Liver (tissue), 9 donors: ENCODE measurements around the gene TAGLN. TPM values are rescaled to one million over a fixed set of nuclear protein-coding genes. Genes with fewer than 3 reads are reported as not detected.

Source experiments
- DNase-seq: peaks from one replicate; pipeline ENCODE4 v3.0.0-alpha.2; 2017; ENCODE audit warnings: low spot score
- H3K27ac ChIP-seq, 2 donors: one replicate each; pipeline ENCODE4 v1.7.0; 2013; ENCODE audit warnings: inconsistent platforms in 2 of 2, low read length in 2 of 2, control low read depth in 1 of 2, low read depth in 1 of 2, mild to moderate bottlenecking in 1 of 2
- H3K27me3 ChIP-seq, 4 donors: one replicate each; pipeline versions ENCODE4 v1.6.1 to v1.7.0; 2013; ENCODE audit warnings: low read length in 3 of 4, inconsistent platforms in 1 of 4, mild to moderate bottlenecking in 1 of 4, moderate library complexity in 1 of 4; ENCODE audit not compliant: control insufficient read depth in 4 of 4, insufficient read depth in 4 of 4
- H3K36me3 ChIP-seq, 4 donors: one replicate each; pipeline versions ENCODE4 v1.6.1 to v1.7.0; 2013; ENCODE audit warnings: low read length in 3 of 4, mild to moderate bottlenecking in 3 of 4, low read depth in 1 of 4, moderate library complexity in 1 of 4; ENCODE audit not compliant: control insufficient read depth in 4 of 4, insufficient read depth in 3 of 4
- H3K4me1 ChIP-seq, 4 donors: one replicate each; pipeline versions ENCODE4 v1.6.1 to v1.7.0; 2013; ENCODE audit warnings: low read length in 3 of 4, mild to moderate bottlenecking in 3 of 4, moderate library complexity in 1 of 4; ENCODE audit not compliant: control insufficient read depth in 4 of 4, insufficient read depth in 4 of 4
- H3K4me3 ChIP-seq, 3 donors: one replicate each; pipeline versions ENCODE4 v1.6.1 to v1.7.0; 2013; ENCODE audit warnings: low read length in 3 of 3, control low read depth in 1 of 3, low read depth in 1 of 3, mild to moderate bottlenecking in 1 of 3
- H3K9ac ChIP-seq, 2 donors: one replicate each; pipeline ENCODE4 v1.7.0; 2013; ENCODE audit warnings: low read length in 2 of 2, mild to moderate bottlenecking in 2 of 2, moderate library complexity in 2 of 2, control low read depth in 1 of 2, low read depth in 1 of 2
- H3K9me3 ChIP-seq, 4 donors: one replicate each; pipeline versions ENCODE4 v1.6.1 to v1.7.0; 2013; ENCODE audit warnings: low read length in 3 of 4; ENCODE audit not compliant: control insufficient read depth in 4 of 4
- ATF3 ChIP-seq: IDR thresholded peaks from 2 replicates; pipeline ENCODE4 v1.6.1; 2016; ENCODE audit warnings: antibody characterized with exemption
- EGR1 ChIP-seq, 2 donors: IDR thresholded peaks; 2 replicates each; pipeline ENCODE4 v1.6.1; 2016 to 2018; ENCODE audit warnings: antibody characterized with exemption in 2 of 2, low read depth in 2 of 2
- FOXA1 ChIP-seq: IDR thresholded peaks from 2 replicates; pipeline ENCODE4 v1.6.1; 2016; ENCODE audit warnings: antibody characterized with exemption
- FOXA2 ChIP-seq: IDR thresholded peaks from 2 replicates; pipeline ENCODE4 v1.6.1; 2016; ENCODE audit warnings: antibody characterized with exemption
- HNF4A ChIP-seq, 2 donors: conservative IDR thresholded peaks; 2 replicates each; pipeline ENCODE4 v1.6.1; 2016; ENCODE audit warnings: antibody characterized with exemption in 2 of 2, mild to moderate bottlenecking in 2 of 2
- HNF4G ChIP-seq: IDR thresholded peaks from 2 replicates; pipeline ENCODE4 v1.6.1; 2016; ENCODE audit warnings: antibody characterized with exemption
- NR2F2 ChIP-seq: IDR thresholded peaks from 2 replicates; pipeline ENCODE4 v1.6.1; 2016; ENCODE audit warnings: antibody characterized with exemption
- REST ChIP-seq: IDR thresholded peaks from 2 replicates; pipeline ENCODE4 v1.6.1; 2016; ENCODE audit warnings: antibody characterized with exemption, mild to moderate bottlenecking
- TAF1 ChIP-seq: conservative IDR thresholded peaks from 2 replicates; pipeline ENCODE4 v1.6.1; 2016; ENCODE audit warnings: antibody characterized with exemption, mild to moderate bottlenecking
- ZBTB33 ChIP-seq: IDR thresholded peaks from 2 replicates; pipeline ENCODE4 v1.6.1; 2016; ENCODE audit warnings: antibody characterized with exemption
- WGBS: extraction: QIAGEN DNeasy Blood & Tissue Kit; methylation state at CpG from one replicate; pipeline ENCODE4 v1.1.7; 2013; 5-methylcytosine and 5-hydroxymethylcytosine counted together
- polyA plus RNA-seq, 2 donors: library from polyadenylated mRNA; stranded (reverse) in 1 of 2; unstranded in 1 of 2; fragments of 200-250 nt in 1 of 2; fragments of >200 nt in 1 of 2; fragmentation: Nextera tagmentation in 1 of 2; extraction: Ambion mirVana in 1 of 2; gene quantifications; one replicate each; pipeline versions ENCODE4 v1.2.1 to v1.2.3, GENCODE V29; 2013 to 2015
- total RNA-seq, 2 donors: library from RNA; depleted of rRNA; stranded (reverse); fragments of >200 nt; gene quantifications; one replicate each; pipeline ENCODE4 v1.2.3, GENCODE V29; 2014
- donor health status: healthy.
- donor health status: healthy.
- donor health status: healthy.
- donor health status: healthy.
- donor health status: healthy.

TAGLN gene
- total and polyA plus RNA-seq, 4 donors: 7.4 to 309 (median 96.2) TPM

- H3K27me3 ChIP-seq: no peaks in the 10 kb centered on the region
- H3K36me3 ChIP-seq: peaks cover 5 to 14% (median 9%) of the 10 kb centered on the region in 4 donors
- H3K9ac ChIP-seq: peak overlapping the region; percentile 8 to 32
- peak overlapping the region; percentile 39 to 59 for H3K27ac ChIP-seq
- no peak for TF ChIP-seq ATF3
- no peak for TF ChIP-seq HNF4A (conservative IDR thresholded peaks at IDR 0.05)
- TF ChIP-seq ZBTB33: no peak
- TF ChIP-seq NR2F2: no peak
- no peak for TF ChIP-seq FOXA1
- no peak for TF ChIP-seq EGR1 (IDR thresholded peaks at IDR 0.05; ENCODE audit: low read depth in 2 of 2)
- H3K4me3 ChIP-seq: peak overlapping the region; percentile 70 to 83 (median 82)
- 2% methylated on average over 27 of the region's 27 CpGs for WGBS
- H3K4me1 ChIP-seq: peaks cover 3 to 26% (median 20%) of the 10 kb centered on the region in 4 donors
- H3K9me3 ChIP-seq: no peaks in the 10 kb centered on the region
- no peak for DNase-seq
Measured at GRCh38 chr11:117232911-117233409, 33.8 kb downstream of the TAGLN start.

GRCh38 chr11:117238221-117238620, 39.1 kb downstream of the TAGLN start:
- 95% methylated on average over 5 of the region's 5 CpGs for WGBS
- Histone ChIP-seq H3K9ac (no peak overlapping the region), H3K27me3 (no peaks in the 10 kb centered on the region), H3K27ac (no peak overlapping the region), H3K9me3 (no peaks in the 10 kb centered on the region), H3K36me3 (peaks cover 2 to 21% (median 10%) of the 10 kb centered on the region in 4 donors), H3K4me3 (no peak overlapping the region), H3K4me1 (peaks cover 0 to 5% (median 4%) of the 10 kb centered on the region in 4 donors)
- no peak for DNase-seq
- TF ChIP-seq FOXA1 (no peak), HNF4A (conservative IDR thresholded peaks at IDR 0.05) (no peak), FOXA2 (no peak), REST (no peak), EGR1 (IDR thresholded peaks at IDR 0.05; ENCODE audit: low read depth in 2 of 2) (no peak)

- WGBS: 91% methylated on average over 6 of the region's 6 CpGs
- DNase-seq: no peak
- no peaks in the 10 kb centered on the region for H3K27me3 ChIP-seq
- no peak overlapping the region for H3K4me3 ChIP-seq
- H3K4me1 ChIP-seq: no peaks in the 10 kb centered on the region
- no peaks in the 10 kb centered on the region for H3K9me3 ChIP-seq
- no peak overlapping the region for H3K27ac ChIP-seq
- H3K36me3 ChIP-seq: peaks cover 2 to 26% (median 13%) of the 10 kb centered on the region in 4 donors
- H3K9ac ChIP-seq: no peak overlapping the region
- TF ChIP-seq TAF1 (no peak), ATF3 (no peak), NR2F2 (no peak), FOXA2 (no peak), EGR1 (IDR thresholded peaks at IDR 0.05; ENCODE audit: low read depth in 2 of 2) (no peak), HNF4G (no peak)
Measured at GRCh38 chr11:117239295-117239694, 40.1 kb downstream of the TAGLN start.
